Upper lobe of left lung (tissue), 4 donors: ENCODE measurements around the gene D2HGDH.

Experiments used
- EP300 ChIP-seq, 4 donors: sonication (generic); formaldehyde crosslinking; IDR thresholded peaks; one replicate each; pipeline ENCODE4 v1.5.1; 2017; ENCODE audit warnings: antibody characterized with exemption in 4 of 4, control low read depth in 2 of 4
- POLR2A ChIP-seq, 4 donors: fragments of 450-650 bp; IDR thresholded peaks; one replicate each; pipeline ENCODE4 v1.5.1; 2016 to 2017; ENCODE audit warnings: antibody characterized with exemption in 4 of 4, mild to moderate bottlenecking in 2 of 4
- POLR2AphosphoS5 ChIP-seq, 2 donors: sonication (generic); formaldehyde crosslinking; IDR thresholded peaks; one replicate each; pipeline ENCODE4 v1.5.1; 2017; ENCODE audit warnings: antibody characterized with exemption in 2 of 2
- TF ChIP-seq, protein P1 (sequence below), 6 experiments: fragments of 450-650 bp in 4 of 6; fragments of 200-600 bp in 2 of 6; sonication (generic) in 2 of 6; IDR thresholded peaks; one replicate each; pipeline ENCODE4 v1.5.1; 2016 to 2019; ENCODE audit warnings: antibody characterized with exemption in 6 of 6

DNA sequence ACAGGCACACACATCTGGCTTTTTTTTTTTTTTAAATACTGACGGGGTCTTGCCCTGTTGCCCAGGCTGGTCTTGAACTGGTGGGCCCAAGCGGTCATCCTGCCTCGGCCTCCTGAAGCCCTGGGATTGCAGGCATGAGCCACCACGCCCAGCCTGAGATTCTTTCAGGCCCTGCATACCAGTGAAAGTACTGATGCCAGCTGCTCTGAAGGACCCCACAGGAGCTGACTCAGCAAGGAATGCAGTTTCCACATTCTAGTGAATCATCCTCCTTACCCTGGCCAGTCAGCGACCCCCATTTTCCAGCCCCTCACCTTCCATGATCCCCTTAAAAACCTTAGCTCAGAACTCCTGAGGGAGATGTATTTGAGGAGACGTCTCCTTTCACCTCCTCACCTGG is 42.0 kb upstream of the D2HGDH start:
- TF ChIP-seq, protein P1, sequence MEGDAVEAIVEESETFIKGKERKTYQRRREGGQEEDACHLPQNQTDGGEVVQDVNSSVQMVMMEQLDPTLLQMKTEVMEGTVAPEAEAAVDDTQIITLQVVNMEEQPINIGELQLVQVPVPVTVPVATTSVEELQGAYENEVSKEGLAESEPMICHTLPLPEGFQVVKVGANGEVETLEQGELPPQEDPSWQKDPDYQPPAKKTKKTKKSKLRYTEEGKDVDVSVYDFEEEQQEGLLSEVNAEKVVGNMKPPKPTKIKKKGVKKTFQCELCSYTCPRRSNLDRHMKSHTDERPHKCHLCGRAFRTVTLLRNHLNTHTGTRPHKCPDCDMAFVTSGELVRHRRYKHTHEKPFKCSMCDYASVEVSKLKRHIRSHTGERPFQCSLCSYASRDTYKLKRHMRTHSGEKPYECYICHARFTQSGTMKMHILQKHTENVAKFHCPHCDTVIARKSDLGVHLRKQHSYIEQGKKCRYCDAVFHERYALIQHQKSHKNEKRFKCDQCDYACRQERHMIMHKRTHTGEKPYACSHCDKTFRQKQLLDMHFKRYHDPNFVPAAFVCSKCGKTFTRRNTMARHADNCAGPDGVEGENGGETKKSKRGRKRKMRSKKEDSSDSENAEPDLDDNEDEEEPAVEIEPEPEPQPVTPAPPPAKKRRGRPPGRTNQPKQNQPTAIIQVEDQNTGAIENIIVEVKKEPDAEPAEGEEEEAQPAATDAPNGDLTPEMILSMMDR (IDR thresholded peaks at IDR 0.05) = no peak
- TF ChIP-seq EP300 (IDR thresholded peaks at IDR 0.05) (no peak), POLR2A (IDR thresholded peaks at IDR 0.05) (no peak), POLR2AphosphoS5 (IDR thresholded peaks at IDR 0.05) (no peak)
